HFFc6 (cell line): ENCODE results near the gene FRY. TPM values are rescaled to one million over a fixed set of nuclear protein-coding genes. Genes with fewer than 3 reads are reported as not detected.
A peak's percentile ranks its signal among the peaks of the same experiment; 100 is the strongest.

Source experiments
- DNase-seq: peaks from one replicate; pipeline ENCODE4 v3.0.0-alpha.2; 2018
- H3K27ac Mint-ChIP-seq: 2 replicates; pipeline ENCODE4 v1.8.0; 2020; ENCODE audit warnings: mild to moderate bottlenecking, mixed read lengths
- H3K27me3 Mint-ChIP-seq: 2 replicates; pipeline ENCODE4 v1.8.0; 2021; ENCODE audit warnings: mild to moderate bottlenecking, moderate library complexity, mixed read lengths; ENCODE audit not compliant: insufficient read depth
- H3K36me3 Mint-ChIP-seq: 2 replicates; pipeline ENCODE4 v1.8.0; 2021; ENCODE audit warnings: low read depth, mixed read lengths
- H3K4me1 Mint-ChIP-seq: 2 replicates; pipeline ENCODE4 v1.8.0; 2020; ENCODE audit warnings: low read depth, mixed read lengths
- H3K4me3 Mint-ChIP-seq: 2 replicates; pipeline ENCODE4 v1.8.0; 2020; ENCODE audit warnings: mild to moderate bottlenecking, moderate library complexity, mixed read lengths
- H3K9me3 Mint-ChIP-seq: 2 replicates; pipeline ENCODE4 v1.8.0; 2020; ENCODE audit warnings: mild to moderate bottlenecking, mixed read lengths
- total RNA-seq, 6 experiments: library from RNA; stranded (reverse); fragmentation: NEBNext Ultra II Directional; extraction: Animal tissue kit (Norgen Biotek cat#: 25700); gene quantifications; 2 replicates in 1 of 6; 3 replicates in 5 of 6; pipeline ENCODE4 v1.2.3, GENCODE V29; 2021
- TF ChIP-seq, protein P1 (sequence below): fragments of 200-600 bp; sonication (generic); IDR thresholded peaks from 2 replicates; pipeline ENCODE4 v1.5.0; 2021; ENCODE audit warnings: antibody characterized with exemption, mild to moderate bottlenecking

Gene FRY
- total RNA-seq, 6 experiments from 2014 or later, result 12.3 to 19.2 (median 13.8) TPM

GRCh38 chr13:32081591-32081990 lies 50.0 kb downstream of the FRY start:
- no peak overlapping the region for H3K4me3 Mint-ChIP-seq
- DNase-seq, result no peak
- H3K27me3 Mint-ChIP-seq, result no peaks in the 10 kb centered on the region
- peaks cover 6% of the 10 kb centered on the region; the same call in 1 of the 2 replicates for H3K36me3 Mint-ChIP-seq
- H3K4me1 Mint-ChIP-seq, result peaks cover 4% of the 10 kb centered on the region
- no peak overlapping the region for H3K27ac Mint-ChIP-seq
- TF ChIP-seq, protein P1, sequence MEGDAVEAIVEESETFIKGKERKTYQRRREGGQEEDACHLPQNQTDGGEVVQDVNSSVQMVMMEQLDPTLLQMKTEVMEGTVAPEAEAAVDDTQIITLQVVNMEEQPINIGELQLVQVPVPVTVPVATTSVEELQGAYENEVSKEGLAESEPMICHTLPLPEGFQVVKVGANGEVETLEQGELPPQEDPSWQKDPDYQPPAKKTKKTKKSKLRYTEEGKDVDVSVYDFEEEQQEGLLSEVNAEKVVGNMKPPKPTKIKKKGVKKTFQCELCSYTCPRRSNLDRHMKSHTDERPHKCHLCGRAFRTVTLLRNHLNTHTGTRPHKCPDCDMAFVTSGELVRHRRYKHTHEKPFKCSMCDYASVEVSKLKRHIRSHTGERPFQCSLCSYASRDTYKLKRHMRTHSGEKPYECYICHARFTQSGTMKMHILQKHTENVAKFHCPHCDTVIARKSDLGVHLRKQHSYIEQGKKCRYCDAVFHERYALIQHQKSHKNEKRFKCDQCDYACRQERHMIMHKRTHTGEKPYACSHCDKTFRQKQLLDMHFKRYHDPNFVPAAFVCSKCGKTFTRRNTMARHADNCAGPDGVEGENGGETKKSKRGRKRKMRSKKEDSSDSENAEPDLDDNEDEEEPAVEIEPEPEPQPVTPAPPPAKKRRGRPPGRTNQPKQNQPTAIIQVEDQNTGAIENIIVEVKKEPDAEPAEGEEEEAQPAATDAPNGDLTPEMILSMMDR, result no peak
- H3K9me3 Mint-ChIP-seq, result no peaks in the 10 kb centered on the region

DNA sequence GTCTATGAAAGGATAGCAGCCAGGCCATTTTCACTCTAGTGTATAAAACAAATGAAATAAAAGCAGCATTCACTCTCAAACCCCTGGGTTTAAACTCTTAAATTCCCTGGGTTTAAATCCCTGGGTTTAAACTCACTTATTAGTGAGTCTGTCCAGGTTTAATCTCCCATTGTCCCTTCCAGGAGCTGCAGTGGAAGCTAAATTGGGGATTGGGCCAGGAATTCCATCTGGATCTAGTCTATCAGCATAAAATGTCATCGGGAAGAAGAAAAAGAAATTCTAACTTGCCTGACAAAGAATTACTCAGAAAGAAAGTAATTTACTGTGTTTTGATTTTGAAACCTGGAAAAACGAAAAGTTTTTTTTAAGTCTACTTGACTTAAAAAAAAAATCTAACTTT lies 54.8 kb downstream of the FRY start:
- no peaks in the 10 kb centered on the region for H3K9me3 Mint-ChIP-seq
- peaks cover 6% of the 10 kb centered on the region; the same call in 1 of the 2 replicates for H3K36me3 Mint-ChIP-seq
- H3K27me3 Mint-ChIP-seq, result peaks cover 3% of the 10 kb centered on the region; the same call in 1 of the 2 replicates
- H3K4me1 Mint-ChIP-seq, result peaks cover 35% of the 10 kb centered on the region
- no peak overlapping the region for H3K4me3 Mint-ChIP-seq
- TF ChIP-seq, protein P1, result no peak
- H3K27ac Mint-ChIP-seq, result no peak overlapping the region
- DNase-seq, result no peak

DNA sequence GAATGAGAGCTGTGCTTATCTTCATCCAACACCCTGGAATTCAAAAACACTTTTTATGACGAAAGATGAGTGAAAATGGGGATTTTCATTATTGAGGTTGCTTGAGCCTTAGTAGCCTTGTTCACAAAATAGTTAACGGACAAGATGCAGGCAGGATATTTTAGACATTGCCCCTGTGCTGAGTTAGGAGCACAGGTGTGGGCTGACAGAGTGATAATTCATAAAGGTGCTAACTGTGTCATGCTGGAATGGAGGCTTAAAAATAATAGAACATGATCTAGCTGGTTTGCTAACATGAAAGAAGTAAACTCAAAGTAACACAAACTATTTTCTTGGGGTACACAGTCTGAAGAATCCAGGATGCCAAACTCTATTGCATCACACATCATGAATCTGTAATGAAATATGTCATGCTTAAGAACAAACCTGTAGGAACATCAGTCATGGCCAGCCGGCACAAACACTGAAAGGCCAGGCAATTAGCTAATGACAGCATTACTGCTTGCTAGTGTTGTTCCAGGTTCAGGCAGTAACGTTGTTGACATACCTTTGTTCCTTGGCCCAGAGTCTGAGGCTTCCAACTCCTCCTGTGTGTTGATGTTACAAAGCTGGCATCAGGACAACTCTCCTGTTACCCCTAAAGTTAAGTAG lies 55.3 kb downstream of the FRY start:
- Mint-ChIP-seq H3K4me3 (no peak overlapping the region), H3K4me1 (peaks cover 35% of the 10 kb centered on the region), H3K27ac (no peak overlapping the region), H3K9me3 (no peaks in the 10 kb centered on the region), H3K36me3 (peaks cover 6% of the 10 kb centered on the region; the same call in 1 of the 2 replicates), H3K27me3 (peaks cover 3% of the 10 kb centered on the region; the same call in 1 of the 2 replicates)
- TF ChIP-seq, protein P1, result no peak
- no peak for DNase-seq

DNA sequence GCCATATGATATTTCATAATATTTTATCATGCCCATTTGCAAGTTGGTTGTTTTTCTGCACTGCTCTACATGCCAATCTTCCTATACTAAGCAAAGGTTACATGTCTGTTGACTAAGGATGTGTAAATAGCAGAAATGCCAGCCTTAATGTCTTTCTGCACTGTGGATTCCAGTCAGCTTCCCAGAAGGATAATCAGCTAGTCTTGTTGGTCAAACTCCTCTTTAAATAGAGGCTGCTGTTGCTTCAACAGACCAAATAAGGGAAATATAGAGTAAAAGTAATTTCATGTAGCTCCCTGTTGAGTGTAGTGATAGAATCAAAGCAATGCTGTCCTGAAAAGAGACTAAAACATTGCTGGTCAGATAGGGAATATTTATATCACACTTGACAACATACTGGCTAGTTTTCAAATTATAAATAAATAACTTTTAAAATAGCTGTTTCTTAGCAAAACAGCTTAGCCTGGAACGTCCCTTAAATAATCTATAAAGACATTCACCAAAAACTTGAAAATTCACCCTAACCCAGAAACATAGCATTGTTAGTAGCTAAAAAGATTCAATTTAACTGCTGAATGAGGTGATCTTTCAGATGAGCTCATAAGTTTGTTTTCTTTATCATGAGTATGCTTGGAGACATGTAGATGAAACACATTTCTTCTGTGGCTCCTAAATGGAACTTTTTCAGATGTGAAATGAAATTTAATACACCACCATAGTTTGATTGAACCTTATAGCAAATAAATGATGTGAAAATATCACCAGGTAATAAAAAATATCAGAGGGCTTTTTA lies 56.6 kb downstream of the FRY start:
- H3K27ac Mint-ChIP-seq, result 0 out of 2 replicates have a peak overlapping the region, but pooled peaks have one; percentile 6
- peaks cover 3% of the 10 kb centered on the region; the same call in 1 of the 2 replicates for H3K27me3 Mint-ChIP-seq
- H3K9me3 Mint-ChIP-seq, result no peaks in the 10 kb centered on the region
- no peak overlapping the region for H3K4me3 Mint-ChIP-seq
- peaks cover 35% of the 10 kb centered on the region for H3K4me1 Mint-ChIP-seq
- DNase-seq, result no peak
- H3K36me3 Mint-ChIP-seq, result peaks cover 6% of the 10 kb centered on the region; the same call in 1 of the 2 replicates
- TF ChIP-seq, protein P1, result no peak

GRCh38 chr13:32092496-32092895 lies 60.9 kb downstream of the FRY start:
- Mint-ChIP-seq H3K4me3 (no peak overlapping the region), H3K27me3 (peaks cover 3% of the 10 kb centered on the region), H3K36me3 (no peaks in the 10 kb centered on the region; the same call in 1 of the 2 replicates), H3K9me3 (no peaks in the 10 kb centered on the region), H3K4me1 (peaks cover 24% of the 10 kb centered on the region), H3K27ac (no peak overlapping the region)
- DNase-seq, result no peak
- TF ChIP-seq, protein P1, result no peak
